SU-DHL-6 (cell line): ENCODE results near the gene FCHO1.

Experiments
- H2AFZ ChIP-seq: fragments of 200-600 bp; sonication (generic); 2 replicates; pipeline ENCODE4 v1.6.1; 2014; ENCODE audit warnings: low read depth, mild to moderate bottlenecking, moderate library complexity, mixed read lengths, antibody characterized with exemption, low read length; ENCODE audit not compliant: severe bottlenecking
- H3F3A ChIP-seq: fragments of 200-600 bp; shearing (Covaris generic); 2 replicates; pipeline ENCODE4 v1.6.0; 2016; ENCODE audit warnings: antibody characterized with exemption, mild to moderate bottlenecking; ENCODE audit not compliant: insufficient read depth
- H3K27ac ChIP-seq: fragments of 200-600 bp; sonication (generic); 2 replicates; pipeline ENCODE4 v1.5.1; 2016; ENCODE audit warnings: low read depth, mild to moderate bottlenecking, low read length, moderate library complexity, mixed read lengths
- H3K27me3 ChIP-seq: fragments of 200-600 bp; sonication (generic), shearing (Covaris generic); 2 replicates; pipeline ENCODE4 v1.6.0; 2014; ENCODE audit warnings: mild to moderate bottlenecking, low read length
- H3K36me3 ChIP-seq: fragments of 200-600 bp; sonication (generic); 2 replicates; pipeline ENCODE4 v1.6.1; 2014; ENCODE audit warnings: mild to moderate bottlenecking, low read length, mixed read lengths
- H3K4me2 ChIP-seq: fragments of 300-600, 200-600 bp; shearing (Covaris generic), sonication (generic); 2 replicates; pipeline ENCODE4 v1.6.0; 2014; ENCODE audit warnings: low read length, low read depth, mild to moderate bottlenecking; ENCODE audit not compliant: poor library complexity, severe bottlenecking
- H3K4me3 ChIP-seq: fragments of 200-600 bp; sonication (generic); 2 replicates; pipeline ENCODE4 v1.5.1; 2014; ENCODE audit warnings: antibody characterized with exemption, low read length, mild to moderate bottlenecking, mixed read lengths; ENCODE audit not compliant: insufficient read depth, poor library complexity, severe bottlenecking
- H3K79me2 ChIP-seq: fragments of 200-600 bp; sonication (generic); 2 replicates; pipeline ENCODE4 v1.6.1; 2014; ENCODE audit warnings: mild to moderate bottlenecking, low read length, moderate library complexity; ENCODE audit not compliant: insufficient read depth
- H3K9ac ChIP-seq: fragments of 200-600 bp; sonication (generic); 2 replicates; pipeline ENCODE4 v1.7.0; 2014; ENCODE audit warnings: mild to moderate bottlenecking, low read length
- H3K9me2 ChIP-seq: fragments of 200-600 bp; sonication (generic); replicated peaks from 2 replicates; pipeline ENCODE4 v1.6.1; 2014; ENCODE audit warnings: low read length; ENCODE audit not compliant: insufficient read depth
- H3K9me3 ChIP-seq: fragments of 200-600 bp; sonication (generic); 2 replicates; pipeline ENCODE4 v1.6.1; 2014; ENCODE audit warnings: low read length, mixed read lengths; ENCODE audit not compliant: insufficient read depth
- H4K20me1 ChIP-seq: fragments of 200-600 bp; sonication (generic); 2 replicates; pipeline ENCODE4 v1.6.1; 2014; ENCODE audit warnings: low read depth, mild to moderate bottlenecking, antibody characterized with exemption, low read length, moderate library complexity, mixed read lengths
- CTCF ChIP-seq: fragments of 200-600 bp; sonication (generic); IDR thresholded peaks from one replicate; pipeline ENCODE4 v1.5.1; 2017; ENCODE audit warnings: antibody characterized with exemption, mild to moderate bottlenecking, low read length, moderate library complexity; ENCODE audit not compliant: insufficient read depth, poor library complexity, severe bottlenecking
- EZH2phosphoT487 ChIP-seq: fragments of 200-600 bp; sonication (generic), shearing (Covaris generic); conservative IDR thresholded peaks from 2 replicates; pipeline ENCODE4 v1.6.1; 2018; ENCODE audit warnings: mild to moderate bottlenecking, antibody characterized with exemption, low read length, moderate library complexity, mixed read lengths

The FCHO1 gene

DNA sequence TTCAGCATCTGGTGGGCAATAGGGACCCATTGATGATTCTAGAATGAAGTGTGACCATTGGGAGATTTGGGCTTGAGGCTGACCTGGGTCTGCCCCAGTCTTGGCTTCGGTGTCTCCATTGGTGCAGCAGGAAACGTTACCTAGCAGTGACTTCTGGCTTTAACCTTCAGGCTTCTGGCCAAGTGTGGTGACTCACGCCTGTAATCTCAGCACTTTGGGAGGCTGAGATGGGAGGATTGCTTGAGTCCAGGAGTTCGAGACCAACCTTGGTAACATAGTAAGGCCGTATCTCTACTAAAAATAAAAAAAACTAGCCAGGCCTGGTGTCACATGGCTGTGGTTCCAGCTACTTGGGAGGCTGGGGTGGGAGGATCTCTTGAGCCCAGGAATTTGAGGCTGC lies 7.2 kb downstream of the FCHO1 start:
- H3K9me3 ChIP-seq = no peaks in the 10 kb centered on the region
- no peak overlapping the region for H3K4me2 ChIP-seq
- no peak overlapping the region for H3K9ac ChIP-seq
- no peaks in the 10 kb centered on the region for H3K27me3 ChIP-seq
- no peaks in the 10 kb centered on the region for H4K20me1 ChIP-seq
- no peak for TF ChIP-seq EZH2phosphoT487
- no peak for TF ChIP-seq CTCF
- no peak overlapping the region for H2AFZ ChIP-seq
- H3K9me2 ChIP-seq = no peaks in the 10 kb centered on the region
- no peak overlapping the region for H3K27ac ChIP-seq
- H3K79me2 ChIP-seq = peaks cover 5% of the 10 kb centered on the region; the same call in 1 of the 2 replicates
- H3F3A ChIP-seq = peaks cover 10% of the 10 kb centered on the region; the same call in 1 of the 2 replicates
- H3K36me3 ChIP-seq = no peaks in the 10 kb centered on the region
- H3K4me3 ChIP-seq = no peak overlapping the region

GRCh38 chr19:17761148-17761547 lies 9.9 kb downstream of the FCHO1 start:
- H3K4me2 ChIP-seq = no peak overlapping the region
- no peaks in the 10 kb centered on the region for H3K36me3 ChIP-seq
- no peaks in the 10 kb centered on the region for H4K20me1 ChIP-seq
- no peaks in the 10 kb centered on the region for H3K9me2 ChIP-seq
- H3K27me3 ChIP-seq = no peaks in the 10 kb centered on the region
- H3K9me3 ChIP-seq = no peaks in the 10 kb centered on the region
- no peak overlapping the region for H3K4me3 ChIP-seq
- H3K9ac ChIP-seq = no peak overlapping the region
- no peak overlapping the region for H3K27ac ChIP-seq
- TF ChIP-seq EZH2phosphoT487 (no peak), CTCF (no peak)
- no peaks in the 10 kb centered on the region for H3K79me2 ChIP-seq
- H2AFZ ChIP-seq = no peak overlapping the region
- peaks cover 2% of the 10 kb centered on the region; the same call in 1 of the 2 replicates for H3F3A ChIP-seq

DNA sequence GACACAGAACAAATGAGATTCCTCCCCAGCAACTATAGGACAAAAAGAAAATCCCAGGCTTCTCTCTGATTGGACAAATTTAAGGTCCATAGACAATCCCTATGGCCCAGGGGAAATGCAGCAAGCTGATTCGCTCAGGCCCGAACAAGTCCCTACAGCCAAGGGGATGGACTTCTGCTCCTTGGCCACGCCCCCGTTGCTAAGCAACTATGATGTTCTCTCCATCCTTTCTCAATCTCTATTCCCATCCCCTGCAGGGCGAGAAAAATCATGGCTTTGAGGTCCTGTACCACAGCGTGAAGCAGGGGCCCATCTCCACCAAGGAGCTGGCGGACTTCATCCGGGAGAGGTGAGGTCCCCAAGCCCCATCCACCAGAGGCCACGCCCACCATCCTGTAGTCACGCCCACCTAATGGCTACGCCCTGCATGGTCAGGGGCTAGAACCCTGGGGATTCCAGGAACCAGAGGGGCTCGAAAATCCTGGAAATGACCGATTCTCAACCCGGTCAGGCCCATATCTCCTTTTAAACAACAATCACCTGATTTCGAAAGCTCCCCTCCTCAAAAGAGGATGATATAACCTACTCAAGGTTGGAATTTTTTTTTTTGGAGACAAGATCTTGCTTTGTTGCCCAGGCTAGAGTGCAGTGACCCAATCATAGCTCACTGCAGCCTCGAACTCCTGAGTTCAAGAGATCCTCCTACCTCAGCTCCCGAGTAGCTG lies 11.4 kb downstream of the FCHO1 start:
- Histone ChIP-seq H3K27me3 (no peaks in the 10 kb centered on the region), H3K4me2 (no peak overlapping the region), H3K9me3 (no peaks in the 10 kb centered on the region), H3K4me3 (no peak overlapping the region), H3K9me2 (no peaks in the 10 kb centered on the region), H3F3A (no peaks in the 10 kb centered on the region), H3K36me3 (peaks cover 3% of the 10 kb centered on the region; the same call in 1 of the 2 replicates), H3K9ac (no peak overlapping the region), H2AFZ (no peak overlapping the region), H3K27ac (no peak overlapping the region), H4K20me1 (no peaks in the 10 kb centered on the region), H3K79me2 (no peaks in the 10 kb centered on the region)
- TF ChIP-seq CTCF = no peak
- no peak for TF ChIP-seq EZH2phosphoT487
